SK-N-MC (cell line): ENCODE results near the gene JAK2.

Source experiments
- EZH2 ChIP-seq: fragments of 200-600 bp; sonication (generic); IDR thresholded peaks from one replicate; pipeline ENCODE4 v1.6.1; 2017; ENCODE audit warnings: antibody characterized with exemption
- POLR2AphosphoS5 ChIP-seq: IDR thresholded peaks from 2 replicates; pipeline ENCODE4 v1.6.1; 2012; ENCODE audit warnings: mild to moderate bottlenecking, low read depth, low read length, borderline replicate concordance

DNA sequence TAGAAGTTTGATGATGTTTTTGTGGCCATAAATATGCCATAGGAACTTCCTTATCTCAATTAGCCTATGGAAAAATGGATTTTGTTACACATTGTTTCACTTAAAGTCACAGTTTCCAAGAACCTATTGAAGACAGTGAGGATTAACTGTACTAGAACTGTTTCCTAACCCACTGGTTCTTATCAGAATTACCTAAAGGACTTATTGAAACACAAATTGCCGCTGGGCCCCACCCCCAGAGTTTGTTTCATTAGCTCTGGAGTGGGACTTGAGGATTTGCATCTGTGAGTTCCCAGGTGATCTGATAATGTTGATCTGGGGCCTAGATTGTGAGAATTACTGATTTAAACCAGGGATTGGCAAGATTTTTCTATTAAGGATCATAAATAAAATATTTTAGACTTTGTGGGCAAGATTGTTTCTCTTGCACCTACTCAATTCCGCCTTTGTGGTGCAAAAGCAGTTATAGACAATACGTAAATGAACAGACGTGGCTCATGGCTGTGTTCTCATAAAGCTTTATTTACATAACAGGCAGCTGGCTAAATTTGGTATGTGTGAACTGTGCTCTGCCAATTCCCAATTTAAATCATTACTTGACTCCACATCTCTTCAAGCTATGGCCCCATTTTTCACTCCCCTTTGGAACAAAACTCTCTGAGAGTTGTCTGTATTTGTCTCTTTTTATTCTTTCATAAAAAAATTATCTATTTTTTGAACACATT is 9.3 kb downstream of the JAK2 start:
- TF ChIP-seq POLR2AphosphoS5 (no peak), EZH2 (no peak)
